Renal pelvis (tissue), 4 donors: ENCODE measurements around the gene RHOT2. TPM values are rescaled to one million over a fixed set of nuclear protein-coding genes. Genes with fewer than 3 reads are reported as not detected.

Experiments used
- DNase-seq: peaks from one replicate; pipeline ENCODE4 v3.0.0-alpha.2; 2013
- polyA plus RNA-seq, 3 donors: library from polyadenylated mRNA; unstranded; fragments of 120-200 nt; gene quantifications; one replicate each; pipeline ENCODE4 v1.2.1, GENCODE V29; 2013; ENCODE audit not compliant: insufficient read length in 3 of 3

RHOT2 gene
- polyA plus RNA-seq, 3 donors, result 85.9 to 117 (median 97.9) TPM

- no peak for DNase-seq
These were observed 21.9 kb upstream of the RHOT2 start for GRCh38 chr16:645852-646678.

- DNase-seq, result no peak
These were observed 21.2 kb upstream of the RHOT2 start for GRCh38 chr16:646679-647172.

- DNase-seq, result no peak
These were observed 20.6 kb upstream of the RHOT2 start for GRCh38 chr16:647173-647902.

- DNase-seq, result no peak
These were observed 19.7 kb upstream of the RHOT2 start for GRCh38 chr16:648071-648780.

GRCh38 chr16:648781-649589 is 18.9 kb upstream of the RHOT2 start, which contains the start of gene WDR90:
Gene WDR90 (plus strand): TSS chr16:649365. CDS start chr16:649417, 52 bp downstream.
- DNase-seq, result peak; percentile 88

- DNase-seq, result no peak
These were observed 18.3 kb upstream of the RHOT2 start for GRCh38 chr16:649631-650030.

GRCh38 chr16:651844-652243 is 16.1 kb upstream of the RHOT2 start:
- no peak for DNase-seq

GRCh38 chr16:652454-653305 is 15.3 kb upstream of the RHOT2 start:
- no peak for DNase-seq

GRCh38 chr16:654034-654433 is 13.9 kb upstream of the RHOT2 start:
- no peak for DNase-seq

- DNase-seq, result no peak
These were observed 10.4 kb upstream of the RHOT2 start for GRCh38 chr16:657487-657886.

GRCh38 chr16:658679-659571 is 9.0 kb upstream of the RHOT2 start:
- no peak for DNase-seq

GRCh38 chr16:659618-660017 is 8.3 kb upstream of the RHOT2 start:
- DNase-seq, result no peak

GRCh38 chr16:660132-660458 is 7.8 kb upstream of the RHOT2 start:
- DNase-seq, result no peak

GRCh38 chr16:660459-661183 is 7.3 kb upstream of the RHOT2 start:
- DNase-seq, result peak; percentile 67

GRCh38 chr16:661184-661821 is 6.6 kb upstream of the RHOT2 start:
- no peak for DNase-seq

GRCh38 chr16:662095-662494 is 5.8 kb upstream of the RHOT2 start:
- DNase-seq, result no peak

GRCh38 chr16:662597-662996 is 5.3 kb upstream of the RHOT2 start:
- DNase-seq, result no peak

GRCh38 chr16:666572-666971 is 1.4 kb upstream of the RHOT2 start:
- DNase-seq, result no peak
